ENCODE measurements around the gene ZNF311.
"Not testable (repeated sequence)": the region's sequence is repeated elsewhere in the genome, so short reads cannot be mapped to it uniquely, and the experiment has no call there.

The ZNF311 gene

DNA sequence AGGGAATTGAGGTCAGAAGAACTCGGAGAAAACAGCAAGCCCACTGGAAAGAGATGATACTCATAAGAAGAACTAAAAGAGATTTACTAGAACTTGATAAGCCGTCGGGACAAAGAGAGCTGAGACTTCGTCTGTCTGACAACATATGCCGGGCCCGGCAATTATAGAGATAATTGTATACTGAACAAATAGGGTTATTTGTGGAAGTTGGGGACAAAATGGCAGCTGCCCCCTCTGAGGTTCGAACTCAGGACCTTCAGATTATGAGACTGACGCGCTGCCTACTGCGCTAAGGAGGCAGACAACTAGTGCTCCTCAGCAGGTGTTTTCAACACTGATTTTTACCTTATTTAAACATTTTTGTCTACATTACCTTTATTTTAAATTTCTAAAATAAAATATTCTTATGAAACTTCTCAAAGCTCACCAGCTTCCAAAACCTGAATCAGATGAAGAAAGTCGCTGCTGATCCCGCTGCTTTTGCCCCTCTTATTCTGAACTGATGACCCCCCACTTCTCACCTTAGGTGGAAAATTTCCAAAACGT lies 52.0 kb downstream of the ZNF311 start:
- DNase-seq = peak; percentile 54

DNA sequence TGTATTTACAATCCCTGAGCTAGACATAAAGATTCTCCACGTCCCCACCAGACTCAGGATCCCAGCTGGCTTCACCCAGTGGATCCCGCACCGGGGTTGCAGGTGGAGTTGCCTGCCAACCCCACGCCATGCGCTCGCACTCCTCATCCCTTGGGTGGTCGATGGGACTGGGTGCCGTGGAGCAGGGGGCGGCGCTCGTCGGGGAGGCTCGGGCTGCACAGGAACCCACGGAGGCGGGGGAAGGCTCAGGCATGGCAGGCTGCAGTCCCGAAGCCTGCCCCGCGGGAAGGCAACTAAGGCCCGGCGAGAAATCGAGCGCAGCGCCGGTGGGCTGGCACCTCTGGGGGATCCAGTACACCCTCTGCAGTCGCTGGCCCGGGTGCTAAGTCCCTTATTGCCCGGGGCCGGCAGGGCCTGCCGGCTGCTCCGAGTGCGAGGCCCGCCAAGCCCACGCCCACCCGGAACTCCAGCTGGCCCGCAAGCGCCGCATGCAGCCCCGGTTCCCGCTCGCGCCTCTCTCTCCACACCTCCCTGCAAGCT lies 55.4 kb downstream of the ZNF311 start:
- not testable (repeated sequence) for DNase-seq

DNA sequence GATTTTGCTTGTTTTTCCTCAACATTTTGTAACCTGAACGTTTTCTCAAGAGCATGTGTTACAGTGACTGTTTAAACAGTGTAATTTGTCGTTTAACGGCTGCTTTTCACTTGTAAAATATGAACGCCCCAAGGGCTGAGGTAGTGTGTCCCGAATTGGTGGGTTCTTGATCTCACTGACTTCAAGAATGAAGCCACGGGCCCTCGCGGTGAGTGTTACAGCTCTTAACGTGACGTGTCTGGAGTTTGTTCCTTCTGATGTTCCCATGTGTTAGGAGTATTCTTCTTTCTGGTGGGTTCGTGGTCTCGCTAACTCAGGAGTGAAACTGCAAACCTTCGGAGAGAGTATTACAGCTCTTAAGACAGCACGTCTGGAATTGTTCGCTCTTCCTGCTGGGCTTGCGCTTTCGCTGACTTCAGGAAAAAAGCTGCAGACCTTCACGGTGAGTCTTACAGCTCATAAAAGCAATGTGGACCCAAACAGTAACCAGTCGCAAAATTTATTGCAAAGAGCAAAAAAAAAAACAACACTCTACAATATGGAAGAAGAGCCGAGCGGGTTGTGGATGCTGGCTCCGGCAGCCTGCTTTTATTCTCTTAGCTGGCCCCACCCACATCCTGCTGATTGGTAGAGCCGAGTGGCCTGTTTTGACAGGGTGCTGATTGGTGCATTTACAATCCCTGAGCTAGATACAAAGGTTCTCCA lies 56.2 kb downstream of the ZNF311 start:
- no peak for DNase-seq

DNA sequence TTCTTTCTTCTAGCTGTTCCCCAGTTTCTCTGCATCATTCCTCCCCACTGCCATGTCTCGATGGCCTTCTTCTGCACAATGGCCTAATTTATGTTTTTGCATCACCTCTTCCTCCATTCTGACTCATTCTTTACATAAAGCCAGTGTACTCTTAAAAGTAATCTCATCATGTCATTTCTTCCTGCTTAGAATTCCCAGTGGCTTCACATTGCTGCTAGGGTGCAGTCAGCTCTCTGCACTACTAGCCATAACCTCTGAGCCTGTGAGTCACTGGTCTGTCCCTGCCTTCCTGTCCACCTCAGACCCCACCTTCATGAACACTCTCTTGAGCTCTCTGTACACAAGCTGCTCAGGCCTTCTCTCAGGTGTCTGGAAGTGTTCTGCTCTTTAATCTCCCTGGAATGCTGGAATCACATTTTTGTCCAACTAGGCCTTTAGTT lies 57.3 kb downstream of the ZNF311 start:
- no peak for DNase-seq

DNA sequence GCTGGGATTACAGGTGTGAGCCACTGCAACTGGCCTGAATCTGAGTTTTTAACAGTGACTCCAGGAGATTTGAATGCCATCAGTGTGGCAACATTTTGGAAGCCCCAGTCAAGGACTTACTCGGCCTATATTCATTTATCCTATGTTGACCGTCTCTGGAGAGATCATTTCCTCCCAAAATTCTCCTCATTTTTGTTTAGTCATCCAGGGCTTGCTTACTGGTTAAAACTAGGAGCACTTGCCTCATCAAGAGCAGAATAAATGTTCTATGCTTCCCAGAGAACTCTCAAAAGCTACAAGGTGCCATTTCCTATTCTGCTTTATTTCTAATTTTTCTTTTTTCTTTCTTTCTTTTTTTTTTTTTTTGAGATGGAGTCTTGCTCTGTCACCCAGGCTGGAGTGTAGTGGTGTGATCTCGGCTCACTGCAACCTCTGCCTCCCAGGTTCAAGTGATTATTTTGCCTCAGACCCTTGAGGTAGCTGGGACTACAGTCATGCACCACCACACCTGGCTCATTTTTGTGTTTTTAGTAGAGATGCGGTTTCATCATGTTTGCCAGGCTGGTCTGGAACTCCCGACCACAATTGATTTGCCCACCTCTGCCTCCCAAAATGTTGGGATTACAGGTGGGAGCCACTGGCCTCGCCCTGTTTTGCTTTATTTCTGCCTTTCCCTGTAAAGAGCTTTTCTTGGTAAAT lies 57.9 kb downstream of the ZNF311 start:
- no peak for DNase-seq

DNA sequence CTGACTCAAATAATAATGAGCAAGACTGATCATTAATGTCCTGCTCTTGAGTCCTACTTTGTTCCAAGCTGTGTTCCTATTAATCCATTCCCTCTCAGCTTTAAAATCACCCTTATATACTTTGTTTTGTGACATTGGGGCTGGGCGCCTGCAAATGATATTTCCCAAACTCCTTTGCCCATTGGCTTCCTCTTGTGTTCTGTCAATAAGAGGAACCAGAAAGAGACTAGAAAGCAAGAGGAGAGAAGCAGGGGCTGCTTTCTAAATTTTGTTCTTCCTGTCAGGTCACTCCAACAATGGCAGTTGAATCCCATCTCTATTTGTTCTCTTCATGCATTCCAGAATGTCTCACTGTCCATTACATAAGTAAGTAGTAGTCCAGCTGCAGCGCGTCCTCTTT lies 59.8 kb downstream of the ZNF311 start:
- no peak for DNase-seq

Measured in activated T-cell treated with anti-CD3 and anti-CD28 coated beads for 4 hours (primary cell).